CD1c-positive myeloid dendritic cell (primary cell): ENCODE data around the gene MISP.
A peak's percentile ranks its signal among the peaks of the same experiment; 100 is the strongest.
"Not testable (repeated sequence)": the region's sequence is repeated elsewhere in the genome, so short reads cannot be mapped to it uniquely, and the experiment has no call there.

Experiments
- DNase-seq: peaks from one replicate; pipeline ENCODE4 v3.0.0-alpha.2; 2016; ENCODE audit errors: extremely low spot score

The MISP gene

DNA sequence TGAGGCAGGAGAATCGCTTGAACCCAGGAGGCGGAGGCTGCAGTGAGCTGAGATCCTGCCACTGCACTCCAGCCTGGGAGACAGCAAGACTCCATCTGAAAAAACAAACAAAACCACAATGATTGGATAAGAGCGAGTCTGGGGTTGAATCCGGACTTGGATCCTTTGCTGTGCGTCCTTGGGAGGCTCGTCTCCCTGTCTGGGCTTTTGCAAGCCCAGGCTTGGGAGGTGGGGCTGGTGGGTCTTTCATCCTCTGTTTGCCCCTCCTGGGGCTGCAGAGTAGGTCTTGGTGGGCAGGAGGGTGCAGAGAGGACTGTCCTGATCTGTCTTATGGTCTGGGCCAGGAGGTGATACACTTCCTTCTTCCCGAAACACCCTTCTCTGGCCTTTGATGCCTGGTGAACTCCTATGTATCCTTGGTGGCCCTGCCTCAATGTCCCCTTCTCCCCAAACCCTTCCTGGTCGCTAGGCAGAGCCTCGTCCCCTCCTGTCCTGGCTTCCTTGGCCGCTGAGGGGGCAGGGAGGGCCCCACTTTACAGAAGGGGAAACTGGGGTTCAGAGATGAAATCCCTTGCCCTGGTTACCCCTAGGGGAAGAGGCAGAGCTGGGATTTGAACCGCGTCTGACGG lies 25.3 kb upstream of the MISP start:
- no peak for DNase-seq

DNA sequence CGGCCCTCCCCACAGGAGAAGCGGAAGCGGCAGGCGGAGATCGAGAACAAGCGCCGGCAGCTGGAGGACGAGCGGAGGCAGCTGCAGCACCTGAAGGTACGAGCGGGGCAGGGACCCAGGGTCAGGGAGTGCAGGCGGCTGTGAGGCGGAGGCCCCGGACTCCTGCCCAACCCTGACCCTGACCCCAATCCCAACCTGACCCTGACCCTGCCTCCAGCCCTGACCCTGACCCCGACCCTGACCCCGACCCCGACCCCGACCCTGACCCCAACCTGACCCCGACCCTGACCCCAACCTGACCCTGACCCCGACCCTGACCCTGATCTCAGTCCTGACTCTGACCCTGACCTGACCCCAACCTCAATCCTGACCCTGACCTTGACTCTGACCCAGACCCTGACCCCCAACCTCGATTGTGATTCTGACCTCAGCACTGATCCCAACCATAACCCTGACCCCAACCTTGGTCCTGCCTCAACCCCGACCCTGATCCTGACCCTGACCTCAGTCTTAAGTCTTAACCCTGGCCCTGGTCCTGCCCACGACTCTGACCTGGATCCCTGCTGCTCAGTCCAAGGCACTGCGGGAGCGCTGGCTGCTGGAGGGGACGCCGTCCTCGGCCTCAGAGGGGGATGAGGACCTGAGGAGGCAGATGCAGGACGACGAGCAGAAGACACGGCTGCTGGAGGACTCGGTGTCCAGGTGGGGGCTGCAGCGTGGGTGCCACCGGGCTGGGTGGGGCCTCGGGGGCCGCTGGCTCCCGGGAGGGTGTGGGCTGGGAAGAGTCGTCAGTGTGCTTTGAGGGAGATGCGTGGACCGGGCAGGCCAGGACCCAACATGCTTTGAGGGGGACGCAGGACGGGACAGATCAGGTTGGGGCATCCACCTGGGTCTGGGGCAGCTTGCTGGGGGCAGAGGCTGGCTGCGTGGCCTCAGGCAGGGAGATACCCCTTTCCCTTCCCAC lies 23.6 kb upstream of the MISP start:
- DNase-seq = no peak

DNA sequence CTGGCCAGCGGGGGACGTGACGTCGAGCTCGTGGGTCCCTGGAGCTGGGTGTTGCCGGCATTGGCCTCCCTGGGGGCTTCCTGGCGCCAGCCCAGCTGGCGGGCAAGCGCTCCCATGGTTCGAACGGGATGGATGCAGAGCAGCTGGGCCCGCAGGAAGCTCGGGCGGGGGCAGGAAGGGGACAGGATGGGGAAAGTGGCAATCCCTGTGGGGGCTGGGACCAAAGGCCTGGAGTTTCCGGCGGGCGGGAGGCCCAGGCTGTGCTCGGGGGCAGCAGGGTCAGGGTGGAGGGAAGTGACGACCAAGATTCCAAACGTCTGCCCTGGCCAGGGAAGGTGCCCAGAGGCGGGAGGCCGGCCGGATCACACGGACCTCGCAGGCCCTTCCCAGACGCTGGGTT lies 22.9 kb upstream of the MISP start:
- no peak for DNase-seq

DNA sequence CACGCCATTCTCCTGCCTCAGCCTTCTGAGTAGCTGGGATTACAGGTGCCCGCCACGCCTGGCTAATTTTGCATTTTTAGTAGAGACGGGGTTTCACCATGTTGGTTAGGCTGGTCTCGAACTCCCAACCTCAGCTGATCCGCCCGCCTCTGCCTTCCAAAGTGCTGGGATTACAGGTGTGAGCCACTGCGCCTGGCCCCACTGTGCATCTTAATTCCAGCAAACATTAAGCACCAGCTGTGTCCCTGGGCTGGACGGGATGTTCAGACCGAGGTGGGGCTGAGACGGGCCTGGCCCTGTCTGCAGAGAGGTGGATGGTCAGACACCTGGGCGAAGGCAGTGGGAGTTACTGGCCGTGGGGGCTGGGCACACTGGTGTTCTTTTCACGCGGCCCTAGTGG lies 21.3 kb upstream of the MISP start:
- not testable (repeated sequence) for DNase-seq

DNA sequence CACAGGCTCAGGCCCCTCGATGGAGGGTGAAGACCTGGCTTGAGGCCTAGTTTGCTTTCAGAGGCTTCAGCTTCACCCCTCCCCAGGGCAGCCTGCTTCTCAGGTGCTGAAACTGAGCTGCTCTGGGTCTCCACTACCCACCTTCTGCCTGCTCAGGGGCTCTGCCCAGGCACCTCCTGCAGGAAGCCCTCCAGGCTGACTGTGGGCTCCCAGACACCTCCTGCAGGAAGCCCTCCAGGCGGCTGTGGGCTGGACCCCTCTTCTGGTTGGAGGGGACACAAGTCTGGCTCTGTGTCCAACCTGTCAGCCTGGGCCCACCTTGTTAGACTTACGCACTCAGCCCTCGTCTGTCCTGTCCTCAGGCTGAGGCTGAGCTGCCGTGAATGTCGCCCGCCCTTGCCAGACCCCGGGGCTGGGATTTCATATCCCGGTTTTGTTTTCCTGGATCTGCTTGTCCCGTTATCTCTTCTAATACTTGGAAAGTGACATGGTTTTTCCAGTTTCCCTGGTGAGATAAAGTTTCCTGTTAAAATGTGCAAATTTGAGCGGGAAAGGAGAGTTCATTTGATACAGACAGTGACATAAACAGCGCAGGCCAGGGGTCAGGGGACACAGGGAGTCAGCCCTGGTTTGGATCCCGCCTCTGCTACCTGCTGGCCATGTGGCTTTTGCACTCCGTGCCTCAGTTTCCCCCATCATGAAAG lies 20.8 kb upstream of the MISP start:
- DNase-seq = no peak

DNA sequence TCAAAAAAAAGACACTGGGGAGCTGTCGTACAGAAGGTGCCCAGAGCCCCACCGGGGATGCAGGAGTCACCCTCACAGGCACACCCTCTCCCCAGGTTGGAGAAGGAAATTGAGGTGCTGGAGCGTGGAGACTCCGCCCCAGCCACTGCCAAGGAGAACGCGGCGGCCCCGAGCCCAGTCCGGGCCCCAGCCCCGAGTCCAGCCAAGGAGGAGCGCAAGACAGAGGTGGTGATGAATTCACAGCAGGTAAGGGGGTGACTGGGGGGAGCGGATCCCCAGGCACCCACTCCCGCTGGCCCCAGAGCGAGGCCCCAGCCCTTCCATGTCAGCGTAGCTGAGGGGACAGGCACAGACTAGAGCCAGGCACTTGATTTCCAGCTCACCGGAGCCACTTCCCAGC lies 19.9 kb upstream of the MISP start:
- no peak for DNase-seq

DNA sequence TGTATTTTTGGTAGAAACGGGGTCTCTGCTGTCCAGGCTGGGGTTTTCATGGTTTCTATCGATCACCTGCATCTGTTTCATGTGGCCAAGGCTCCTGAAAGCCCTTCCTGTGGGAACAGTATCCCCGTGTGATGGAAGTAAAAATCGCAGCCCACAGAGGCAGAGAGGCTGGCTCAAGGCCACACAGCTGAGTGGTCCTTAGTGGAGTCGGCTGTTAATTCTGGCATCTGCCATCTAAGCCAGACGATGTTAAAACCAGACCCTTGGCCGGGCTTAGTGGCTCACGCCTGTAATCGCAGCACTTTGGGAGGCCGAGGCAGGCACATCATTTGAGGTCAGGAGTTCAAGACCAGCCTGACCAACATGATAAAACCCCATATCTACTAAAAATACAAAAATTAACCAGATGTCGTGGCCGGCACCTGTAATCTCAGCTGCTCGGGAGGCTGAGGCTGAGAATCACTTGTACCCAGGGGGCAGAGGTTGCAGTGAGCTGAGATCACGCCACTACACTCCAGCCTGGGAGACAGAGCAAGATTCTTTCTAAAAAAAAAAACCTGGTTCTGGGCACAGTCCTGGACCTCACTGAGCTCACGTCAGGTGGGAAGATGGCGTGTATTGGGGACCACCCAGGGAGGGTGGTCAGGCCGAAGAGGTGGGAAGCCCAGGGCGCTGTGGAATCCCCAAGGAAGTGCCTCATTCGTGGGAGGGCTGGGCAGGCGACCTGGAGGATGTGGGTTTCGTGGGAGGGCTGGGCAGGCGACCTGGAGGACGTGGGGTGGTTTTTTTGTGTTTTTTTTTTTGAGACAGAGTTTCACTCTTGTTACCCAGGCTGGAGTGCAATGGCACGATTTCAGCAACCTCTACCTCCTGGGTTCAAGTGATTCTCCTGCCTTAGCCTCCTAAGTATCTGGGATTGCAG lies 18.5 kb upstream of the MISP start:
- no peak for DNase-seq

DNA sequence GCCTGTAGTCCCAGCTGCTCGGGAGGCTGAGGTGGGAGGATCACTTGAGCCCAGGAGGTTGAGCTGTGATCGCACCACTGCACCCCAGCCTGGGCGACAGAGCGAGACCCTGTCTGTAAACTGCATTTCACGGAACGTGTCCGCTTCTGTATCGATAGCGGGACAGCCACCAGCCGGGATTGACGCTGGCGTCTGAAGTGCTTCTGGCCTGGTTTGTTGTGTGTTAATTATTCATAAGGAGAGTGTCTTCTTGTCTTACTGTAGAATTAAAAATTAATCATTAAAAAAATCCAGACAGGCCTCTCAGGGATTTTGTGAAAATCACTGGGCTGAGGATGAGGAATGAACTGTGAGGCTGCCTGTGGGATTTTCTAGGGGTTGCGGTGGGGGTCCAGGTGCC lies 16.2 kb upstream of the MISP start:
- DNase-seq = no peak

DNA sequence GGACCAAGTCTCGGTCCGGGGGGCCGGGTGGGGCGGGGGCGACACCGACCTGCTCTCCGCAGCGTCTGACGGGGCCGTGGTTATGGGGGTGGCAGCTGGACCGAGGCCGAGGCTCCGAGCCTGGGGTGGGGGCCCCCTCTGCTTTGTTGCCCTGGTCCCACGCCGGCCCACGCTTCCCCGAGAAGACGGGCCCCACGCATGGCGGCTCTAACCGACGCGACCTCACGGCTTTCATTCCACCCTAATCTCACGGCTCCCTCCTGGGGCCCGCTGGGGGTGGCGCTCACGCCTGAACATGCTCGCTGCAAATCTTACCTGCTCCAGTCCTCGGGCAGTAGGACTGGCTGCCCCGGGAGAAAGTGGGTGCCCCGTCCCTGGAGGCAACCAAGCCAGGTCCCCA lies 14.8 kb upstream of the MISP start:
- no peak for DNase-seq

DNA sequence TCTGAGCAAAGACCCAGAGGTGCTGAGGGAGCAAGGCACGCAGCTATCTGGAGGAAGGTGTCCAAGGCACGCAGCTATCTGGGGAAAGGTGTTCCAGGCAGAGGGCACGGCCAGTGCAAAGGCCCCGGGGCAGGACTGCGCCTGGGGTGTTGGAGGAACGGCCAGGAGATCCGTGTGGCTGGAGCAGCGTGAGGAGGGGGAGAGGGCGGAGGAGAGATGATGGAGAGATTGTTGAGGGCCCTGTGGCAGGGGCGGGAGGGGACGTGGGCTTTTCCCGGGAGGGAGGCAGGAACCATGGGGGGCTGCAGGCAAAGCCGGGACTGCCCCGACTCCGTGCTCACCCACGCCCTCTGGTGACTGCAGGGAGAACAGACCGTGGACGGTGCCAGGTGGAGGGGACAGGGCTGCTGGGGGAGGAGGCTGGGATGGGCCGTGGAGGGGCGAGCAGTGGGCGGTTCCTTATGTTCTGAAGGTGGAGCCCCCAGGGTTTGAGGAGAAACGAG lies 13.3 kb upstream of the MISP start:
- DNase-seq = peak; percentile 38

DNA sequence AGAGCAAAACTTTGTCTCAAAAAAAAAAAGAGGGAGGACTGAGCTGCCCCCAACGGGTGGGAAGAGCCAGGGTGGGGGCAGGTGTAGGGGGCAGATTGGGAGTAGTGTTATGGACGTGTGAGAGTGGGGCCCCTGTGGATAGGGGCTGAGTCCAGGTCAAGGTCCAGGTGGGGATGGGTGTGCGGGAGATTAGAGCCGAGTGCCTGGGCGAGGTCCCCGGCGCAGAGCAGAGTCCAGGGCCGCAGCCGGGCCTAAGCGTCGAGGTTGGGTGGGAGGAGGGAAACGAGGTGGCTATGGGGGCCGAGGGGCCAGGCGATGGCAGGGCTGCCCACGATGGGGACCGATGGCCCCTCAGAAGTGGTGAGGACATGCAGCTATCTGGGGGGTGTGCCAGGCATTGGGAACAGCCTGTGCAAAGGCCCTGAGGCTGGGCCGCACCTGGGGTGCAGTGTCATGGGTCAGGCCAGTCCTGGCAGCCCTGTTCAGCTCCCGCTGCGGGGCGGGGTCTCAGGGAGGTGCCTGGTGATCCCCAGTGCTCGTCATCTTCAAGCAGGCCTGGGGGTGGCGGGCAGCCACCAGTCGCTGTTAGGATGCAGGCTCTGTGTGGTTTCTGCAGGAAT lies 12.3 kb upstream of the MISP start:
- DNase-seq = no peak

DNA sequence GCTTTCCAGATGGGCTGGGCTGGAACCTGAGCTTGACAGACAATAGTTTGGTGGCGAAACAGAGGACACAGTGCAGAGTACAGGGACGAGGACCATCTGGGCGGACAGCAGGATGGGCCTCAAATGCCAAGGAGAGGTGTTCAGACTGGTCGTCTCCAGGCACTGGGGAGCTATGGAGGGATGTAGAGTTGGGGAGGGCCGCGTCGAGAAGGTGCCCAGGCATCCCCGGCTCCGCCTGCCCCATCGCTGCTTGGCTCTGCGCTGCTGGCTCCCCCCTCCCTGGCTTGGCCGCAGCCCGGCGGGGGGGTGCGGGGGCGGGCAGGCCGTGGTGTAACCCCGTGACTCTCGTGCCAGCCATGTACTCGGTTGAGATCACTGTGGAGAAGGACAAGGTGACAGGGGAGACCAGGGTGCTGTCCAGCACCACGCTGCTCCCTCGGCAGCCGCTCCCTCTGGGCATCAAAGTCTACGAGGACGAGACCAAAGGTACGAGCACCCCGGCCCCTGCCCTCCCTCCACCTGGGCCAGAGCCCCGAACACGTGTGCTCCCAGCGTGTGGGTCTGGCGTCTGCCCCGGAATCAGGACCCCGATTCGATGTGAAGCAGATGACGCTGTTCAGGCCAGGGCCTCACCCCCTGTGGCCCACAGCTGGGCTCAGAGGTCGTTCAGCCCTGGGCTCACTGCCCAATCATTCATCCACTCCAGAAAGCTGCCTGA lies 10.8 kb upstream of the MISP start:
- no peak for DNase-seq

DNA sequence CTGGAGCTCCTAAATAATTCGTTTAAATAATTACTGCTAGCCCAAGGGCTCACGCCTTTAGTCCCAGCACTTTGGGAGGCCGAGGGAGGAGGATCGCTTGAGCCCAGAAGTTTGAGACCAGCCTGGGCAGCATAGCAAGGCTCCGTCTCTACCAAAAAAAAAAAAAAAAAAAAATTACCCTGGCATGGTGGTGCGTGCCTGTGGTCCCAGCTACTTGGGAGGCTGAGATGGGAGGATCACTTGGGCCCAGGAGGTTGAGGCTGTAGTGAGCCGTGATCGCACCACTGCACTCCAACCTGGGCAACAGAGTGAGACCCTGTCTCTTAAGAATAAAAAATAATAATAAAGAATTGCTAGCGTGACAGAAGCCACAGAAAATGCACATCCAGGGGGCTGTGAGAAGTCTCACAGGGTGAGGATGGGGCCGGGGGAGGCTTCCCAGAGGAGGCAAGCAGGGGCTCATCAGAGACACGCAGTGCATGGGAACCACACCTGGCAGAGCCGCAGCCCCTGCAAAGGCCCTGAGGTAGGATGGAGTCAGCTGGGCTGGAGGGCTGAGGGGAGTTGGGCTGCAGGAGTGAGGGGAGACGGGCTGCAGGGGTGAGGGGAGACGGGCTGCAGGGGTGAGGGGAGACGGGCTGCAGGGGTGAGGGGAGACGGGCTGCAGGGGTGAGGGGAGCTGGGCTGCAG lies 10.0 kb upstream of the MISP start:
- not testable (repeated sequence) for DNase-seq

DNA sequence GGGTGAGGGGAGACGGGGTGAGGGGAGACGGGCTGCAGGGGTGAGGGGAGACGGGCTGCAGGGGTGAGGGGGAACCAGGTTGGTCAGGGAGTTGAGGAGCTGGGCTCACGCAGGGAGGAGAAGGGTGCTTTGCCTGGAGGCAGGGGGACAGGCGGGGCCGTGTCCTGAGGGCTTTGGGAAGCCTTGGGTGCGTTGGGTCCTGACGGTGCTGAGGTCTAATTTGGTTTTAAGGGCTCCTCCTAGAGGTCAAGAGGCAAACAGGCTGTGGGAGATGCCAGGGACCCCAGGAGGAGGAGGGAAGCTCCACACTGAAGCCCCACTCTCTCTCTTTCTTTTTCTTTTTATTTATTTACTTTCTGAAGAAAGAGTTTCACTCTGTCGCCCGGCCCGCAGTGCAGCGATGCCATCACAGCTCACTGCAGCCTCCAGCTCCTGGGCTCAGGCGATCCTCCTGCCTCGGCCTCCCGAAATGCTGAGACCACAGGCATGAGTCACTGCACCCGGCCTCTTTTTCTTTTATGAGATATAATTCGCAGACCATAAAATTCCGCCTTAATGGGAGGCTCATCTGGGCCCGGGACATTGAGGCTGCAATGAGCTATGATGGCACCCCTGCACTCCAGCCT lies 9.3 kb upstream of the MISP start:
- DNase-seq = no peak

DNA sequence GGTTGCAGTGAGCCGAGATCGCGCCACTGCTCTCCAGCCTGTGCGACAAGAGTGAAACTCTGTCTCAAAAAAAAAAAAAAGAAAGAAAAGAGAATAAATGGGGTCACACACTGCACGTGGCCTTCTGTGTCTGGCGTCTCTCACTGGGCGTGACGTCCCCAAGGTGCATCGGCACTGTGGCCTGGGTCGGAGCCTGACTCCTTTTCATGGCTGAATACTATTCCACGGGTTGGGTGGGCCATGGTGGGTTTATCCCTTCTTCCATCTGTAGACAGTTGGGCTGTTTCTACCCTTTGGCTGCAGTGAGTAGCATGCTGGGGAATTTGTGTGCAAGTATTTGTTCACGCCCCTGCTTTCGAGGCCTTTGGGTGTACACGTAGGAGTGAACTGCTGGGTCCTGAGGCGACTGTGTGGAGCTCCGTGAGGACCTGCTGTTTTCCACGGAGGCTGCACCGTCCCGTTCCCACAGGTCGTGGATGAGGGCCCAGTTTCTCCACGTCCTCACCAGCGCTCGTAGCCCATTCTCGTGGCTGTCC lies 8.3 kb upstream of the MISP start:
- DNase-seq = no peak

DNA sequence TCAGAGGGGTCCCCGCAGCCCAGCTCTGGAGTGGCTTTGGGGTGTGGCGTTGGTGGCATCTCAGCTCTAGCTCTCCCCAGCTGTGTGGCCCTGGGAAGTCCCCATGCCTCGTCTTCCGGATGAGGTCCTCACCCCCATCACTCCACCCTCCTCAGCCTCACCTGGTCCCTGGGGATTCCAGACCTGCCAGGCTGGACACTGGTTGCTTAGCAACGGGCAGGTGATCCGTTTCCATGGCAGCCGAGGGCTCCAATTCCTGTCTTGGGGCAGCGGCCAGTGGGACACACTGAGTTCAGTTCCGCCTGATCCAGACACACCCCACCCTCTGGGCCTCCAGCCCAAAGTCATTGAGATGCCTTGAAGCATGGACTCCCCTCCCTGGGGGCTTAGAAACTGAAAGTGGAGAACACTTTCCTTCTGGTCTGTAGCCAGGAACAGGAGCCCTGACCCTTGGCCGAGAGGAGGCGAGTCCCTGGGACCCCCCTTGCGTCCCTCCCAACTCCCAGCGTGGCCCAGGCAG lies 7.7 kb upstream of the MISP start:
- DNase-seq = no peak

DNA sequence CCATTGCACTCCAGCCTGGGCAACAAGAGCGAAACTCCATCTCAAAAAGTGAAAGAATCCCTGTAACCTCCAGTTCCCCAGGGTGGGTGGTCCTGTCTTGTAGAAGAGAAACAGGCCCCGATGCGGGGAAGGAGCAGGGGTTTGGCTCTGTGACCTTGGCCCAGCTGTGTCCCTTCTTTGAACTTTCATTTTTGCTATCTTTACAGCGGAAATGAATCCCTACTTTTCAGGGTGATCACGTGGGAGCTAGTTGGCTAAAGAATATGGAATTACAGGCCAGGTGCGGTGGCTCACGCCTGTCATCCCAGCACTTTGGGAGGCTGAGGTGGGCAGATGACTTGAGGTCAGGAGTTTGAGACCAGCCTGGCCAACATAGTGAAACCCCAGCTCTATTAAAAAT lies 5.8 kb upstream of the MISP start:
- DNase-seq = not testable (repeated sequence)

DNA sequence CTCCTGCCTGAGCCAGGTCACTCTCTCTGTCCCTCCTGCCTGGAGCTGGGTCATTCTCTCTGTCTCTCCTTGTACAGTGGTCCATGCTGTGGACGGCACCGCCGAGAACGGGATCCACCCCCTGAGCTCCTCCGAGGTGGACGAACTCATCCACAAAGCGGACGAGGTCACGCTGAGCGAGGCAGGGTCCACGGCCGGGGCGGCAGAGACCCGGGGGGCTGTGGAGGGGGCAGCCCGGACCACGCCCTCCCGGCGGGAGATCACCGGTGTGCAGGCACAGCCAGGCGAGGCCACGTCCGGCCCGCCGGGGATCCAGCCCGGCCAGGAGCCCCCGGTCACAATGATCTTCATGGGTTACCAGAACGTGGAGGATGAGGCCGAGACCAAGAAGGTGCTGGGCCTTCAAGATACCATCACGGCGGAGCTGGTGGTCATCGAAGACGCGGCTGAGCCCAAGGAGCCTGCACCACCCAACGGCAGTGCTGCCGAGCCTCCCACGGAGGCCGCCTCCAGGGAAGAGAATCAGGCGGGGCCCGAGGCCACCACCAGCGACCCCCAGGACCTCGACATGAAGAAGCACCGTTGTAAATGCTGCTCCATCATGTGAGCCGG lies 4.6 kb upstream of the MISP start:
- DNase-seq = no peak
